ES-I3 (cell line): ENCODE measurements around the gene TMPRSS4.

Source experiments
- H3K36me3 ChIP-seq: 2 replicates; pipeline ENCODE4 v1.6.1; 2013; ENCODE audit warnings: mild to moderate bottlenecking, low read length, control low read depth, moderate library complexity; ENCODE audit not compliant: insufficient read depth
- H3K4me1 ChIP-seq: 2 replicates; pipeline ENCODE4 v1.6.1; 2013; ENCODE audit warnings: mild to moderate bottlenecking, control low read depth, low read length; ENCODE audit not compliant: insufficient read depth
- H3K9ac ChIP-seq: 2 replicates; pipeline ENCODE4 v1.6.1; 2013; ENCODE audit warnings: low read depth, mild to moderate bottlenecking, low read length, moderate library complexity
- H3K9me3 ChIP-seq: 2 replicates; pipeline ENCODE4 v1.6.1; 2013; ENCODE audit warnings: mild to moderate bottlenecking, low read length, moderate library complexity; ENCODE audit not compliant: control insufficient read depth, insufficient read depth

Gene TMPRSS4

GRCh38 chr11:118117790-118118601 lies 41.1 kb downstream of the TMPRSS4 start:
- 0 out of 2 replicates have a peak, but pooled peaks cover 4% of the 10 kb centered on the region for H3K4me1 ChIP-seq
- no peak overlapping the region for H3K9ac ChIP-seq
- H3K9me3 ChIP-seq = no peaks in the 10 kb centered on the region; the same call in 1 of the 2 replicates
- no peaks in the 10 kb centered on the region for H3K36me3 ChIP-seq

GRCh38 chr11:118120793-118121192 lies 43.9 kb downstream of the TMPRSS4 start:
- H3K4me1 ChIP-seq = 0 out of 2 replicates have a peak, but pooled peaks cover 4% of the 10 kb centered on the region
- no peaks in the 10 kb centered on the region; the same call in 1 of the 2 replicates for H3K9me3 ChIP-seq
- H3K36me3 ChIP-seq = no peaks in the 10 kb centered on the region
- no peak overlapping the region for H3K9ac ChIP-seq

GRCh38 chr11:118124929-118125535 lies 48.2 kb downstream of the TMPRSS4 start:
- Histone ChIP-seq H3K36me3 (no peaks in the 10 kb centered on the region), H3K4me1 (peaks cover 6% of the 10 kb centered on the region; the same call in 1 of the 2 replicates), H3K9me3 (no peaks in the 10 kb centered on the region; the same call in 1 of the 2 replicates), H3K9ac (no peak overlapping the region)

- H3K36me3 ChIP-seq = no peaks in the 10 kb centered on the region
- H3K9me3 ChIP-seq = no peaks in the 10 kb centered on the region
- H3K4me1 ChIP-seq = peaks cover 6% of the 10 kb centered on the region; the same call in 1 of the 2 replicates
- no peak overlapping the region for H3K9ac ChIP-seq
These were observed 49.4 kb downstream of the TMPRSS4 start for GRCh38 chr11:118126082-118126838.

- Histone ChIP-seq H3K36me3 (no peaks in the 10 kb centered on the region), H3K4me1 (peaks cover 6% of the 10 kb centered on the region; the same call in 1 of the 2 replicates), H3K9ac (no peak overlapping the region), H3K9me3 (no peaks in the 10 kb centered on the region)
These were observed 51.4 kb downstream of the TMPRSS4 start for GRCh38 chr11:118128310-118128709.

- Histone ChIP-seq H3K4me1 (peaks cover 6% of the 10 kb centered on the region; the same call in 1 of the 2 replicates), H3K9me3 (no peaks in the 10 kb centered on the region), H3K36me3 (no peaks in the 10 kb centered on the region), H3K9ac (no peak overlapping the region)
These were observed 52.0 kb downstream of the TMPRSS4 start for GRCh38 chr11:118128721-118129470.

GRCh38 chr11:118129471-118130172 lies 52.7 kb downstream of the TMPRSS4 start:
- no peaks in the 10 kb centered on the region for H3K9me3 ChIP-seq
- no peak overlapping the region for H3K9ac ChIP-seq
- H3K36me3 ChIP-seq = no peaks in the 10 kb centered on the region
- H3K4me1 ChIP-seq = peaks cover 6% of the 10 kb centered on the region; the same call in 1 of the 2 replicates

- no peaks in the 10 kb centered on the region for H3K9me3 ChIP-seq
- H3K4me1 ChIP-seq = peaks cover 6% of the 10 kb centered on the region; the same call in 1 of the 2 replicates
- H3K36me3 ChIP-seq = no peaks in the 10 kb centered on the region
These were observed 55.7 kb downstream of the TMPRSS4 start for GRCh38 chr11:118132385-118133151.

GRCh38 chr11:118133816-118134215 lies 56.9 kb downstream of the TMPRSS4 start:
- Histone ChIP-seq H3K9ac (no peak overlapping the region), H3K36me3 (no peaks in the 10 kb centered on the region), H3K4me1 (peaks cover 7% of the 10 kb centered on the region; the same call in 1 of the 2 replicates), H3K9me3 (no peaks in the 10 kb centered on the region)

More at GRCh38 chr11:118132385-118133151, 55.7 kb downstream of the TMPRSS4 start:
- H3K9ac ChIP-seq = no peak overlapping the region

GRCh38 chr11:118135051-118135795 lies 58.3 kb downstream of the TMPRSS4 start:
- no peak overlapping the region for H3K9ac ChIP-seq
- no peaks in the 10 kb centered on the region for H3K9me3 ChIP-seq
- H3K36me3 ChIP-seq = no peaks in the 10 kb centered on the region
- H3K4me1 ChIP-seq = peaks cover 3% of the 10 kb centered on the region; the same call in 1 of the 2 replicates

- Histone ChIP-seq H3K9ac (no peak overlapping the region), H3K4me1 (peaks cover 3% of the 10 kb centered on the region; the same call in 1 of the 2 replicates), H3K36me3 (no peaks in the 10 kb centered on the region), H3K9me3 (no peaks in the 10 kb centered on the region)
These were observed 58.9 kb downstream of the TMPRSS4 start for GRCh38 chr11:118135796-118136165.

- H3K36me3 ChIP-seq = no peaks in the 10 kb centered on the region
- H3K9ac ChIP-seq = no peak overlapping the region
- peaks cover 3% of the 10 kb centered on the region; the same call in 1 of the 2 replicates for H3K4me1 ChIP-seq
- H3K9me3 ChIP-seq = no peaks in the 10 kb centered on the region
These were observed 59.5 kb downstream of the TMPRSS4 start for GRCh38 chr11:118136341-118136740.
